Head of caudate nucleus (tissue), 42 donors: Measurements from ENCODE around the gene MRPL53.

Experiments
- DNase-seq, 42 donors: peaks; one replicate each; pipeline versions ENCODE4 v3.0.0 to v3.0.0-alpha.2; 2020 to 2021; ENCODE audit warnings: mixed read lengths in 7 of 42
- intact Hi-C: fragments of 100-400 bp; cut with DNase I; formaldehyde crosslinking; loops from one replicate; pipeline ENCODE4 v1.15.0; 2022

Gene MRPL53

DNA sequence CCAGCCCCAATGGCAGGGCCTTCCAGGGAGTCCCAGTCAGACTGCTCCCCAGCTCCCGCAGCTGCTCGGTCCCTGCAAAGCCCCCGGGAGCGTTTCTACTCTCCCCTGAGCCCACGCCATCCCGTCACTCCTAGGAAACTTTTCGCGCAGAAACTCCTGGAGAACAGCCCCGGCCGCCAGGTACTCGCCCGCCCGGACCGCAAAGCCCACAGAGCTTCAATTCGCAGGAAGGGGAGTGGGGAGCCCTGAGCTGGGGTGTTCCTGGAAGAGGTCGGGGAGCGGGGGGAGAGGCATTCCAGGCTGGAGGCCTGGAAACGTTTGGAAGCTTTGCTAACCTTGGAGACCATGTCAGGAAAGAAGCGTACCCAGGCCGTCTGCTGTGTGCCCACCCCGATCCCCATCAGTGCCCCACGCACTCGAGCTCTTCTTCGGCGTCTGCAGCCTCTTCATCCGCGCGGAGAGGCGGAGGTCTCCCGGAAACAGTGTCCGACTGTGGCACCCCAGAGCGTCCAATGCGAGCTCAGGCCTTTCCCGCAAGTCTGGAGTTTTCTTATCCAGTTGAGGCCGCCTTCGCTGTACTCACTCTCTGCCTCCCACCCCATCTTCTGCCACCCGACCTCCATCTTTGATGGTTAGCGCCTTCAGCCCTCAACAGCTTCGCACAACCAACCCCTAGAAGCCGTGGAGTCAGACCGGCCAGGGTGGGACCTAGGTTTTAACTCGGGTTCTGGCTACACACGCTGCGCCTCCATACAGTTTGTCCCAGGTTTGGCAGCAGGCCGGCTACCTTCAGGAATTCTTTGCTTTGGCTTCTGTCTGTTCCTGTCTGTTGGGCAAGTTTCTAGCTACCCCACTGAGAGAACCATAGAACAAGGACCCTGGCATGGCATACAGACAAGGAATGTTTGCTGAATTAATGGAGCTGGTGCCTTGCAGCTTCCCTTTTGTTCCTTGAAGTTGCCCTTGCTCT lies 31.3 kb upstream of the MRPL53 start:
- intact Hi-C loops, result no loop called here
- no peak for DNase-seq

GRCh38 chr2:74502720-74503505 lies 30.4 kb upstream of the MRPL53 start:
- peak in 4 of 42 donors; percentile 14 to 53 (median 36) for DNase-seq
- intact Hi-C loops, result no loop called here

GRCh38 chr2:74502147-74502719 lies 29.8 kb upstream of the MRPL53 start:
- DNase-seq, result no peak
- intact Hi-C loops, result no loop called here

DNA sequence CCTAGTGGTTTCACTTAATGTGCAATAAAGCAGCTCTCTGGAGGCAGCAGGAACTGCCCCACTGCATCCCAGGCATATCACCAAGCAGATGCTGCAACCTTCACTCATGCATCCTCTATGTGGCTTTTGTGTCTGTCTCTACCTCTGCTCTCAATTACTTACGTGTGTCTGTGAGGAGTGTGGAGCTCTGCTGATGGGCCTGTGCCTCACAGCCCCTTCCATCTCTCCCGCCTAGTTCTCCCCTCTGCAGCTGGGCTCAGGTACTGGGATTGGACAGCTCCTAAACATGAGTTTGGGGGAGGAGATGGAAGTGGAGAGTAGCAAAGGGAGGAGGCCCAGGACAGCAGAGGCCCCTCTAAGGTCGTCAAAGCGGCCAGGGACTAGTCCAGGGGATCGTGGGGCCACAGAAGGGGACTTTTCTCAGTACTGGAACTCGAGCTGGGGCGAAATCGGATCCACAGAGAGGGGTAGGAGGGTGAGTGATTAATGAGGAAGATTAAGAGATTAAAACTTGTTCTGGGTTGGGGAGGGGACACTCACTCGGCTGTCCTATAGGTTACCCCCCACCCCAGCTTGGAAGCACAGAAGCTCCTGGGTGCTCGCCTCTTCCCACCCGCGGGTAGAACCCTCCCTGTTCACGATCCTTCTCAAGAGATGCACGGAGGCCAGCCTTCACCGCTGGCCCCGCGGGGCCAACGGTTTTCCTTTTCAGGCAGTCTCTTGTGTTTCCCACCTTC lies 29.0 kb upstream of the MRPL53 start:
- intact Hi-C loops, result no loop called here
- DNase-seq, result no peak

DNA sequence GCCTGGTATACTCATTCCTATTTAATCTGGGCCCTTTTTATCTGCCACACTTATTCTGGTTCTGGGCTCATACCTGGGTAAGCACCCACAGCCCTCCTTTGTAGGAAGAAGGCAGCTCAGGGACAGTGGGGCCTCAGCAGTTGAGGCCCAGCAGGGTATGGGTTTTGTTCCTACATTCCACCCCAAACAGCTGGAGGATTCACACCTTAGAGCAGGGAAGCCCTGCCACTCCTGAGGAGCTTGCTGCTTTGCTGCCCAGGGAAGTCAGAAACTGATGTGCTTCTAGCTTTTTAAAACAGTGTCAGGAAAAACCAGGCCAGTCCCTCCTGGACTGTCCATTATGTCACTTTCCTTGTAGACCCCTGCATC lies 28.1 kb upstream of the MRPL53 start:
- intact Hi-C loops, result no loop called here

GRCh38 chr2:74499940-74500577 lies 27.6 kb upstream of the MRPL53 start:
- no peak for DNase-seq
- intact Hi-C loops, result no loop called here

More for the DNA sequence above, 28.1 kb upstream of the MRPL53 start:
- no peak for DNase-seq

GRCh38 chr2:74499267-74499939 lies 26.9 kb upstream of the MRPL53 start, which contains the start of gene LBX2:
Gene LBX2, minus strand, starts transcription at chr2:74499603. Its CDS starts 66 bp downstream, at chr2:74499537.
- intact Hi-C loops, result no loop called here

DNA sequence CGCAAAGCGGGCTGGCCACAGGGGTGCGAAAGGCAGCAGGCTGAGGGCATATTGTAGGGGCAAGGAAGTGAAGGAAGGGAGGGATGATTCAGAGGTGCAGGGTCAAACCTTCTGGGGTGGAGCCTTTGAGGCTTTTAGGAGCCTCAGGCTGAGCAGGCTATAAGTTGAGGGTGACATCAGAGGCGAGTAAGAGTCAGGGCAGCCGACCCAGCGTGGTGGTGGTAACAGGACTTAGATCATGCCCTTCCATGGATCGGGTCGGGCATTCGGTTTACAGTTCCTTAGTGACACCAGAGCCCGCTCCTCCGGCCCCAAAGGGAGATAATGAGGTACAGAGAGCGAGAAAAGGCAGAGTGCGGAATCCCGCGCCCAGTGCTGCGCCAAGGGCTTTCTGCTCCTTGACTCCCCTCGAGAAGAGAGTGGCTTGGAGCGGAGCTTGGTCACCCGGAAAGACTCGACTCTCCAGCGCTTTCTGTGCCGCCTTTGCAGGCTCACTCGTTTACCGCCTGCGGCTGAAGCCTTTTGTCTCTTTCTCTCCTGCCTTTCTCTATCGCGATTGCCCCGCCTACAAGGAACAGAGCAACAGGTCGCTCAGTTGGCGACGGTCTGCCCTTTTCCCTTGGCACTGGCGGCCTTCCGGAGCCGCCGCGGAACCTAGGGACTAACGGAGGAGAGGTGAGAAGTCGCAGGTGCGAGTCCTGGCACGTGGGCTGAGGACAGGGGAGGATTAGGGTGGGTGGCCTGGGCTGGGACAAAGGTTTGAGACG lies 26.2 kb upstream of the MRPL53 start:
- intact Hi-C loops, result no loop called here

More at GRCh38 chr2:74499267-74499939, 26.9 kb upstream of the MRPL53 start, which contains the start of gene LBX2:
- DNase-seq, result no peak

DNA sequence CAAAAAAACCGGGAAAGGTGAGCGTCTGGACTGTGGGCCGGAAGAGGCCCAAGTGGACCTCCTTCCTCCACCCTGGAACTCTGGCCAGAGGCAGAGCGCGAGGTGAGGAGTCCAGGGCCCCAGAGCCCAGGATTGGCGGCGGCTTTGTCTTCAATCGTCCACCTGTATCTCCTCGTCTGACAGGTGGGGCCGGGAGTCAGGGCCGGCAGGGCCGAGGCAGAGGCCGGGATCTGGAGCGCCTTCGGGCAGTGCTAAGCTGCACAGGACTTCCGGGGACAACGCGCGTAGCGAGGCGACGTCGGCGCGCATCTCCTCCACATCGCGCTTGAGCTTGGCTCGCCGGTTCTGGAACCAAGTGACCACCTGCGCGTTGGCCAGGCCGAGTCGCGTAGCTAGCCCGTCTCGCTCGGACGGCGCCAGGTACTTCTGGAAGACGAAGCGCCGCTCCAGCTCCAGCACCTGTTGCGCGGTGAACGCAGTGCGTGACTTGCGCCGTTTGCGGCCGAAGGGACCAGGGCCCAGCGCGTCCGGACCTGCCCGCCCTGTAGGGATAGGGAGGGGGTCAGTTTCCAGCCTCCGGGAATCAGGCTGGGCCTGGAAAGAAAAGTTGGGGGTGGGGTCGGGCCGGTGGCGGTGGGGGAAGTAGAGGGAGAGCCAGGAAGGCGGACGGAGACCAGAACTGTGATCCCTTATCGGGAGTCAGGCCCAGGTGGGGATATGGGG lies 25.5 kb upstream of the MRPL53 start:
- DNase-seq, result no peak
- intact Hi-C loops, result no loop called here

More for the DNA sequence above, 26.2 kb upstream of the MRPL53 start:
- no peak for DNase-seq

- intact Hi-C loops, result no loop called here
- no peak for DNase-seq
These were observed 24.7 kb upstream of the MRPL53 start for GRCh38 chr2:74496997-74497776.

DNA sequence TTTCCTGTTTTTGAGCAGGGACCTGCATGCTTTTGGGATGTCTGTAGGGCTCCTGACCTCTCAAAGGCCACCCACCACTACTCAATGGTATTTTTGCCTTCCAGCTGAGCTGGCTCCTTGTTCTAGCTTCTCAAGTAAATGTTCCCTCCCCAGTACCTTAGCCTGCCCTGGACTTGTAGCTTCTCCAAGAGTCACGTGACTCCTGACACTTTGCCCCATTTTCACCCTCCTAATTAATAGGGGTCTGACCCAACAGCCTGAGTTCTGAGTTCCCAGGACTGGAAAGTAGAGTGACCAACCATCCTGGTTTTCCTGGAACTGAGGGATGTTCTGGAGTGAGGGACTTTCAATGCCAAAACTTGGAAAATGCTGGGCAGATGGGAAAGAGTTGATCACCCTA lies 23.0 kb upstream of the MRPL53 start:
- no peak for DNase-seq
- intact Hi-C loops, result no loop called here

GRCh38 chr2:74493546-74493945 lies 21.1 kb upstream of the MRPL53 start:
- no peak for DNase-seq
- intact Hi-C loops, result no loop called here

DNA sequence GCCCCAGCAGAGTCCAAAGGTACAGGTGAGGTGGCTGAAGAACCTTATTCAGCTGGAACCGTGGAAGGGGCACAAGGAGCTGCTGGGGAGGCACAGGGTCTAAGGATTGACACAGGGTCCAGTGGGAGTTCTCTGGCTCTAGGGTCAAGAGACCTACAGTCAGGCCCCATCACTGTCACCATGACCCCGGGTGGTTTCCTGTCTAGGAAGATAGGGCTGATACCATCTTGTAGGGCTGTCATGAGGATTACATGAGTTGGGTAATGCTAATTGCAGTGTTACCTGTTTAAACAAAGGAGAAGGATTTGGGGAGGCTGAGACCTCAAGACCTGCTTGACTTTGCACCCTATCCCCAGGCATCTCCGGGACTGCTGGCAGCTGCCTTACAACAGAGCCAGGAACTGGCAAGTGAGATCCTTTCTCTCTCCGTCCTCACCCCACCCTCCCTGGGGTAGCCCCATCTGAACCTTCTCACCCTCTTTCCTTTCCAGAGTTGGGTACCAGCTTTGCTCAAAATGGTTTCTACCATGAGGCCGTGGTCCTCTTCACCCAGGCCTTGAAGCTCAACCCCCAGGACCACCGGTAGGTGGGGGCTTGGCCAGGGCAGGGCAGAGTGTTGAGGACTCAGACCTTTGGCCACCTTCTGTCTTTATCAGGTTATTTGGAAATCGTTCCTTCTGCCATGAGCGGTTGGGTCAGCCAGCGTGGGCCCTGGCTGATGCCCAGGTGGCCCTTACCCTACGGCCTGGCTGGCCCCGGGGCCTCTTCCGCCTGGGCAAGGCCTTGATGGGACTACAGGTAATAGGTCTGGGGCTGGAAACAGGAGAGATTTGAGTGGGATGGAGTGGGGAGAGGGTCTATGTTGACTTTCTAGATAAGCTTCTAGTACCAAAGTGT lies 19.4 kb upstream of the MRPL53 start:
- intact Hi-C loops, result no loop called here
- no peak for DNase-seq

DNA sequence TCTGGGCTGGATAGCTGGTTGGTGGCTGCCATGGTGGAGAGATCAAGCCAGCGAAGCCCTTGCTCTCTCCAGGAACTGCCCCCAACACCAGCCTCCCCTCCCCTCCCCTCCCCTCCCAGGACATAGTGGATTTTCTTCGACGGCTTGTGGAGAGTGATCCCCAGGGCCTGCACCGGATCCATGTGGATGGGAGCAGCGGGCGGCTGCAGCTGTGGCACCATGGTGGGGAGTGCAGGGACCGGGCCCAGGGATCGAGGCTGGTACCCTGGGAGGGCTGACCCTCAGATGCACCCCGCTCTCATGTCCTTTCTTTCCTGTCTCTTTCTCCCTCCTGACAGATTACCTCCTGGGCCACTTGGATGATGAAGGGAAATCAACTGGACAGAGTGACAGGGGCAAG lies 17.4 kb upstream of the MRPL53 start:
- intact Hi-C loops, result no loop called here
- DNase-seq, result no peak
